ENCODE measurements around the gene TEAD1. TPM values are rescaled to one million over a fixed set of nuclear protein-coding genes. Genes with fewer than 3 reads are reported as not detected.

Gene TEAD1
- total and polyA plus RNA-seq, 9 of the 15 experiments (the other 6 are each of a cell fraction or from before 2014, with no cell fraction given): 1.7 to 17.7 (median 10.8) TPM

DNA sequence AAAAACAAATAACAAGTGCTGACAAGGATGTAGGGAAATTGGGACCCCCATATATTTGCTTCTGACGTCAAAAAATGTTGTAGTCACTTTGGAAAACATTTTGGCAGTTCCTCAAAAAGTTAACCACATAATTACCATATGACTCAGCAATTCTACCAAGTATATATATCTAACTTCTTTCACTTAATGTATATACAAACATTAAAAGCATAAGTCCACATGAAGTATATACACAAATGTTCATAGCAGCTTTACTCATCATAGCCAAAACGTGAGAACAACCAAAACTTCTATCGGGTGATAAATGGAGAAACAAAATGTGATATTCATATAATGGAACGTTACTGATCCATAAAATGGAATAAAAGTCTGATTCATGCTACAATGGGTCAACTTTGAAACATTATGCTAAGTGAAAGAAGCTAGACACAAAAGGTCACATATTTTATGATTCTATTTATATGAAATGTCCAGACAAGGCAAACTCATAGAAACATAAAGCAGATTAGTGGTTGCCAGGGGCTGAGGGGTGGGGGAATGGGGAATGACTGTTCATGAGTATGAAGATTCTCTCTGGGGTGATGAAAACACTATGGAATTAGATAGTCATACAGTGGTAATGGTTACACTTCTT, 48.7 kb upstream of the TEAD1 start (continued):
- TF ChIP-seq TCFL5 (CRISPR knock-in tag; conservative IDR thresholded peaks at IDR 0.05): no peak
- TF ChIP-seq TRIM24 (IDR thresholded peaks at IDR 0.05): peak; percentile 17 to 60; a peak in 2 of 4 replicates
- peak; percentile 76 for TF ChIP-seq SMARCA4 (IDR thresholded peaks at IDR 0.05)
- peak; percentile 96 for TF ChIP-seq MAFK (IDR thresholded peaks at IDR 0.05; ENCODE audit: low read length)
- peak; percentile 34 for TF ChIP-seq RFX1 (IDR thresholded peaks at IDR 0.05)
- peak; percentile 76 for TF ChIP-seq DPF2 (IDR thresholded peaks at IDR 0.05)
- peak; percentile 20; the same call in 1 of the 2 replicates for TF ChIP-seq NR2C1 (IDR thresholded peaks at IDR 0.05)
- no peak for TF ChIP-seq NR2C1 (tag; IDR thresholded peaks at IDR 0.05)

DNA sequence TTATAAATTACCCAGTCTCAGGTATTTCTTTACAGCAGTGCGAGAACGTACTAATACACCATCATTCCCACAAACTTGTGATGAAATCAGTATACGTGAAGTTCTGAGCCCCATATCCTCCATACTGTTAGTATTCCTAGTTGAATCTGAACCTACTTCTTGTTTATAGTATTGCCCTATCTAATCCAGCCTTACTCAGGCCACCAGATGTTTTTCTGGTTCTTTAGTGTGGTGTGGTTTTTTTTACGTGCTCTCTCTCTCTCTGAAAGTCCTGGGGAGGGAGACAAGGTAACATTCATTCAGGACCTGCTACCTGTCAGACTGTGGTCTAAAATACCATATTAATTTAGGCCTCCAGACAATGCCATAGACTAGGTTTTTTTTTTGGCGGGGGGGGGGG, 47.6 kb upstream of the TEAD1 start:
- FAIRE-seq (no peak), DNase-seq (ENCODE audit: extremely low read depth in 1 of 4, low spot score in 3 of 4) (no peak), ATAC-seq (no peak)
- Histone ChIP-seq H3K4me1 (replicated peaks in 1 of 2; ENCODE audit: control insufficient read depth in 2 of 2, insufficient read depth in 2 of 2, low read length in 2 of 2) (peaks cover 0 to 2% of the 10 kb centered on the region in 2 experiments; a peak in 3 of 5 replicates), H2AFZ (ENCODE audit: low read depth, low read length) (no peak overlapping the region), H3K36me3 (ENCODE audit: control insufficient read depth, insufficient read depth, low read length) (no peaks in the 10 kb centered on the region), H3K9me3 (replicated peaks; ENCODE audit: control insufficient read depth, insufficient read depth, low read depth, low read length) (peaks cover 2% of the 10 kb centered on the region; the same call in 1 of the 2 replicates), H3K79me2 (ENCODE audit: control insufficient read depth, insufficient read depth, low read length) (no peaks in the 10 kb centered on the region), H3K9ac (ENCODE audit: insufficient read depth in 1 of 2, low read depth in 2 of 2, low read length in 2 of 2) (no peak overlapping the region), H4K20me1 (replicated peaks; ENCODE audit: control insufficient read depth, insufficient read depth, low read length) (no peaks in the 10 kb centered on the region), H3K4me2 (ENCODE audit: insufficient read depth, low read length) (no peak overlapping the region), H3K9me1 (ENCODE audit: control insufficient read depth, insufficient read depth, low read length) (no peaks in the 10 kb centered on the region), H3K27ac (ENCODE audit: extremely low read depth, low read depth, low read length) (no peak overlapping the region), H3K4me3 (no peak overlapping the region), H3K27me3 (ENCODE audit: control insufficient read depth in 2 of 2, insufficient read depth in 2 of 2, low read length in 2 of 2) (no peaks in the 10 kb centered on the region)
- no TSS peak for BruUV-seq (replicated peaks)
- intact Hi-C loops (cut with micrococcal nuclease) (no loop called here), in situ Hi-C loops (cut with MboI) (no loop called here)
- CTCF ChIA-PET (ENCODE audit: low intra/inter-chr PET ratio): no interaction called here
- POLR2A ChIA-PET: no interaction called here
- WGBS (ENCODE audit: insufficient coverage, low coverage, missing lambda C conversion rate): 90% methylated on average over 4 of the region's 5 CpGs
- TF ChIP-seq LARP7 (IDR thresholded peaks at IDR 0.05): no peak
- no peak for TF ChIP-seq EHMT2 (IDR thresholded peaks at IDR 0.05)
- TF ChIP-seq IRF1 (CRISPR knock-in tag; IDR thresholded peaks at IDR 0.05; ENCODE audit: borderline replicate concordance): no peak
- TF ChIP-seq SREBF2 (CRISPR knock-in tag; IDR thresholded peaks at IDR 0.05): no peak
- TF ChIP-seq RREB1 (CRISPR knock-in tag; IDR thresholded peaks at IDR 0.05): no peak
- TF ChIP-seq CXXC5 (CRISPR knock-in tag; IDR thresholded peaks at IDR 0.05): no peak
- no peak for TF ChIP-seq ZNF79 (CRISPR knock-in tag; IDR thresholded peaks at IDR 0.05; ENCODE audit: low read depth)
- TF ChIP-seq TCFL5 (CRISPR knock-in tag; conservative IDR thresholded peaks at IDR 0.05): no peak
- no peak for TF ChIP-seq TBL1XR1 (IDR thresholded peaks at IDR 0.05; ENCODE audit: low read length in 2 of 2)
- no peak for TF ChIP-seq ZNF780A (CRISPR knock-in tag; IDR thresholded peaks at IDR 0.05)
- no peak for TF ChIP-seq FOSL1 (tag; conservative IDR thresholded peaks at IDR 0.05)
- no peak for TF ChIP-seq PTBP1 (IDR thresholded peaks at IDR 0.05; ENCODE audit: low read depth, low read length)
